KOPT-K1 (cell line): Measurements from ENCODE around the gene BTG4.

Source experiments
- H3K27ac ChIP-seq: fragments of 200-600 bp; sonication (generic); 2 replicates; pipeline ENCODE4 v1.5.1; 2016; ENCODE audit warnings: antibody characterized with exemption, mild to moderate bottlenecking, low read depth, low read length; ENCODE audit not compliant: poor library complexity, severe bottlenecking
- H3K36me3 ChIP-seq: fragments of 200-600 bp; sonication (generic); 2 replicates; pipeline ENCODE4 v1.5.1; 2017; ENCODE audit warnings: antibody characterized with exemption, mild to moderate bottlenecking, low read length, moderate library complexity; ENCODE audit not compliant: insufficient read depth
- H3K9me3 ChIP-seq: fragments of 200-600 bp; sonication (generic); 2 replicates; pipeline ENCODE4 v1.5.1; 2017; ENCODE audit warnings: antibody characterized with exemption, low read length, mild to moderate bottlenecking; ENCODE audit not compliant: insufficient read depth, poor library complexity, severe bottlenecking

Gene BTG4

GRCh38 chr11:111512296-111513239, at the start of gene BTG4:
Gene BTG4, minus strand, starts transcription at chr11:111512386. Its CDS starts 13,610 bp downstream, at chr11:111498776.
- H3K36me3 ChIP-seq = no peaks in the 10 kb centered on the region
- H3K27ac ChIP-seq = no peak within 1 kb of the TSS
- peaks cover 9% of the 10 kb centered on the region for H3K9me3 ChIP-seq

DNA sequence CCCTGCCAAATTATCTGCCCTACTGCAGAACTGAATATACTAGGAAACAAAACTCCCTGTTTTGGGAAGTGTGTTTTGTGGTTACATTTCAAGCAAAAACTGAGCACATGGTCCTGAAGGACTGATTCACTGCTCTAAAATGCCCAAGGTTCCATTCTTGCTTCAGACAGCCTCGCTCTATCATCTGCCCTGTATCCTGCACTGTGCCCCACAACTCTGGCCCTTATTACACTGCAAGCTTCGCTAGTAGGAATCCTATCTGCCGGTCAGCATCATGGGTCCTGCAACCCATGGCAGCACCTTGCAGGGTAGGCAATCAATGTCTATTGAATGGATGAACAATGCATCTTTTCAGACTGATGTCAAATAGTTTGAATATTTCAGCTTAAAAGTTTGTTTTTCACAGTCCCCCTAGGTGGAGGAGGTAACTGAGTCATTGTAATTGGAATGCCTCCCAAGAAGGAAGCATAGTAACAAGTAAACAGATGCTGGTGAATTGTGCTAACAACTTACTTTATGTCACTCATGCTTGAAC, 49.7 kb upstream of the BTG4 start:
- Histone ChIP-seq H3K36me3 (no peaks in the 10 kb centered on the region), H3K9me3 (peaks cover 1% of the 10 kb centered on the region), H3K27ac (no peak overlapping the region)

DNA sequence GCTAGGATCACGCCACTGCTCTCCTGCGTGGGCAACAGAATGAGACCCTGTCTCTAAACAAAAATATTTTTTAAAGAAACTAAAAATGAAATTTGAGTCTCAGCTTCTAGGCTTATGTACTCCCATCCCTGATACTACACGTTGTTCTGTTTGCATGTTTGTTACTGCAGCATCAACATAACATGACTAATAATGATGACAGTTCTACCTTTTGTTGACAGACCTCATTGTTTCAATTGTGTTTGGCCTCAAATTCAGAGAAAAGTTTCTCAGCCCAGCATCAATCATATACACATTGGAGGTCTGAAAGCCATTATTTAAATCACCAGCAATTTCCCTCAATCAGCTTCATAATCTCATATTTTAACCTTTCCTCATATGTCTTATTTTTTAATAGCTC, 49.1 kb upstream of the BTG4 start:
- no peak overlapping the region for H3K27ac ChIP-seq
- no peaks in the 10 kb centered on the region for H3K36me3 ChIP-seq
- H3K9me3 ChIP-seq = peaks cover 7% of the 10 kb centered on the region

DNA sequence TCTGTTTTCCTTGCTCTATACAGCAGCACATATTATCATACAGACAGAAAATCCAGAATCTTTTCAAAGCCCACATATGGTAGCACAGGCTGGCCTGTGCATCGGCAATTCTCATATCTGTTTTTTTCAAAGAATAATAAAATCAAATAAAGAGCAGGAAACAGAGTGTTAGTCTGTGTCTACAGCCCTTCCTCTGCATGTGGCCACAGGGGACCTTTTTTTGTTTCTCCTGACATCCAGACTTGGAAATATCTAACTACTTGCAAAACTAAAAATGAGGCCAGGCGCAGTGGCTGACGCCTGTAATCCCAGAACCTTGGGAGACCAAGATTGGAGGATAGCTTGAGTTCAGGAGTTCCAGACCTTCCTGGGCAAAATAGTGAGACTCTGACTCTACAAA, 48.6 kb upstream of the BTG4 start:
- Histone ChIP-seq H3K27ac (no peak overlapping the region), H3K36me3 (no peaks in the 10 kb centered on the region)

DNA sequence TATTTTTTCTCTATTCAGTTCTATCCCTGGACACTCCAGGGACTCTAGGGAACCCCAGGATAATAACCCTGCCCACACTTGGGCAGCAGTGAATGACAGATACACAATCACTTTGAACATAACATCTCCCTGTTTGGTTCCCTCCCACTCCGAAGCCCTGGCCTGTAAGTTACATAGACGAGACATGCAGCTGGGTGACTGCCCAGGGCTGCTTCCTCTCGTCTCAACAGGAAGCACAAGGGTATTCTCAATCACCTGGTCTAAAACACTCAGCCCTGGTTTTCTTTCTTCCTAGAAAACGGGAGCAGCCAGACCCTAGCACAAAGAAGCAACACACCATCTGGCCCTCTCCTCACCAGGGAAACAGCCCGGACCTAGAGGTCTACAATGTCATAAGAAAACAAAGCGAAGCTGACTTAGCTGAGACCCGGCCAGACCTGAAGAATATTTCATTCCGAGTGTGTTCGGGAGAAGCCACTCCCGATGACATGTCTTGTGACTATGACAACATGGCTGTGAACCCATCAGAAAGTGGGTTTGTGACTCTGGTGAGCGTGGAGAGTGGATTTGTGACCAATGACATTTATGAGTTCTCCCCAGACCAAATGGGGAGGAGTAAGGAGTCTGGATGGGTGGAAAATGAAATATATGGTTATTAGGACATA, 47.7 kb upstream of the BTG4 start:
- Histone ChIP-seq H3K9me3 (peaks cover 13% of the 10 kb centered on the region), H3K36me3 (no peaks in the 10 kb centered on the region), H3K27ac (no peak overlapping the region)

More for the DNA sequence above, 48.6 kb upstream of the BTG4 start:
- H3K9me3 ChIP-seq = peaks cover 12% of the 10 kb centered on the region

GRCh38 chr11:111557425-111558111, 45.4 kb upstream of the BTG4 start:
- H3K9me3 ChIP-seq = peaks cover 13% of the 10 kb centered on the region
- no peaks in the 10 kb centered on the region for H3K36me3 ChIP-seq
- no peak overlapping the region for H3K27ac ChIP-seq

GRCh38 chr11:111555255-111555654, 43.1 kb upstream of the BTG4 start:
- no peak overlapping the region for H3K27ac ChIP-seq
- no peaks in the 10 kb centered on the region for H3K36me3 ChIP-seq
- peaks cover 13% of the 10 kb centered on the region for H3K9me3 ChIP-seq

GRCh38 chr11:111554532-111554931, 42.3 kb upstream of the BTG4 start:
- Histone ChIP-seq H3K9me3 (peaks cover 13% of the 10 kb centered on the region), H3K36me3 (no peaks in the 10 kb centered on the region), H3K27ac (no peak overlapping the region)

- H3K9me3 ChIP-seq = no peaks in the 10 kb centered on the region
- no peak overlapping the region for H3K27ac ChIP-seq
- H3K36me3 ChIP-seq = no peaks in the 10 kb centered on the region
Measured at GRCh38 chr11:111550258-111550657, 38.1 kb upstream of the BTG4 start.

DNA sequence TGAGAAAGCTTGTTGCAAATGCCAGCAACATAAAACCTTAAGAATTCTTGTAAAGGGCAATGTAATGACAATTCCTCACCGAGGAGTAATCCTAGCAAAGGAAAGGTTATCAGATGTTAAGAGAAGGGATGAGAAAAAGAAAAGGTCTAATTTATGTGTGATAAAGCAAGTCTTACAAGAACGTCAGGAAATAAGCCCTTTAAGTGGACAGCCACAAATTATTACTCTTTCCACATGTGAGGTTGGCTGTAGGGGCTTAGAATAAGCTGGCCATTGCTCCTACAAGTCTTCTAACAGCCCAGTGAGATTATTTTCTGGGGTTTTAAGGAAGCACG, 37.6 kb upstream of the BTG4 start:
- Histone ChIP-seq H3K9me3 (no peaks in the 10 kb centered on the region), H3K27ac (no peak overlapping the region), H3K36me3 (no peaks in the 10 kb centered on the region)

- H3K27ac ChIP-seq = no peak overlapping the region
Measured at GRCh38 chr11:111549196-111549868, 37.1 kb upstream of the BTG4 start.

DNA sequence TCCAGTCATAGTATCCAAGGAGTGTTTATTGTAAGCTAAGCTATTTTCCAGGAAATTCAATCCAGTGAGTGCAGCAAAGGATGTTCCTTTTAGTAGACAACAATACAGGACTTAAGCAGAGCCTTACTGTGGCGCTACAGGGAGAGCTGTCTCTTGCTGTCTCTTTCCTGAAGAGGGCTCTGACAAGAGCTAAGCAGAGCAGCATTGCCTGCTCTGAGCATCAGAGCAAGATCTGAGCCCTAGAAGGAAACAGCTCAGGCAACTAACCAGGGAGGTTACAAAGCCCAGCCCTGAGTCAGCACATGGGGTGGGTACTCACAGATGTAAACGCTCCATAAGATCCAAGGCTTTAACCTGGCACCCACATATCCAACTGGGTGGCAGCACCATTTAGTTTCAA, 36.3 kb upstream of the BTG4 start:
- H3K27ac ChIP-seq = no peak overlapping the region
- H3K36me3 ChIP-seq = no peaks in the 10 kb centered on the region
- H3K9me3 ChIP-seq = no peaks in the 10 kb centered on the region

More at GRCh38 chr11:111549196-111549868, 37.1 kb upstream of the BTG4 start:
- Histone ChIP-seq H3K9me3 (no peaks in the 10 kb centered on the region), H3K36me3 (no peaks in the 10 kb centered on the region)

DNA sequence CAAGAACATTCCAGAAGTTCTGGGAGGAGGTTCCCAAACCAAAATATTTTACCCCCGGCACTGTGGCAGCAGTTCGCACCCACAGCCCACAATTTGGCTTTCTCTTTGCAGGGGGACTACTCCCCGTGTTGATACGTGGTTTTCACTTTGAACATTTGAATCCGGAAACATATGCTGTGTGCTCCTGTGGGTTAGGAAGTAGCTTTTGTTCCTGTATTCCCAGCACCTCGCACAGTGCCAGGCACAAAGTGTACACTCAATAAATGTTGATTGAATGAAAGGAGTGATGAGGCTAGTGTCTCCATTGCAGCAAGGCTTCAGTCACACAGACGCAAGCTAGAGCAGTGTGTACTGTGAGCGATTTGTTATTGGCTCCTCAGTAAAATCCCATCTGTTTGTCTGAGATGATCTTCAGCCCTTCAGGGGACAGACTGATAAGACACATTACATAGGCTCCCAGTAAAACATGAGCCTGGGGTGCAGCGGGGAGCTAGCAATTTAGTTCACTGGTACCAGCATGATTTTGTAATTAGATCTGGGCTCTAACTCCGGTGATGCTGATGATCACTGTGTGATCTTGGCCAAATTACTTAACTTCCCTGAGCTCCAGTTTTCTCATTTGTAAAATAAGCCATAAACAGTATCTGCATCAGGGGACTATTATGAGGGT, 30.6 kb upstream of the BTG4 start:
- Histone ChIP-seq H3K36me3 (no peaks in the 10 kb centered on the region), H3K9me3 (peaks cover 5% of the 10 kb centered on the region), H3K27ac (no peak overlapping the region)
